Measurements from ENCODE around the gene KLF5.
A peak's percentile ranks its signal among the peaks of the same experiment; 100 is the strongest.
"Not testable (repeated sequence)": the region's sequence is repeated elsewhere in the genome, so short reads cannot be mapped to it uniquely, and the experiment has no call there.

KLF5 gene

GRCh38 chr13:73088332-73088935 lies 29.6 kb downstream of the KLF5 start:
- DNase-seq (ENCODE audit: low read depth), result no peak

DNA sequence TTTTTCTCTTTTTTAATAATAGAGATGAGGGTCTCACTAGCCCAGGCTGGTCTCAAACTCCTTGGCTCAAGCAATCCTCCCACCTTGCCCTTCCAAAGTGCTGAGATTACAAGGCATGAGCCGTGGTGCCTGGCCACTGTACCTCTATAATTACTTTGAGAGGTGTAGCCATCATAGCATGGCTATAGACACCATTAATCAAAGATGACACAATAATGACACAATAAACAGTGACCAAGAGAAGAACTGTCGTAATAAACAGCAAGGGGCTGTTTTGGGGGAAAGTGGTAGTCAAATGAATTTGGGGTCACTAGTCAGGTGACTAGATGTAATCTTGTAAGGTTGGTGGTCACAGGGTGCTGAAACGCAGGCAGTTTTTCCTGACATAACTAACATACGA lies 30.4 kb downstream of the KLF5 start:
- no peak for DNase-seq (ENCODE audit: low read depth)

GRCh38 chr13:73090116-73090822 lies 31.5 kb downstream of the KLF5 start:
- peak; percentile 81 for DNase-seq (ENCODE audit: low read depth)

DNA sequence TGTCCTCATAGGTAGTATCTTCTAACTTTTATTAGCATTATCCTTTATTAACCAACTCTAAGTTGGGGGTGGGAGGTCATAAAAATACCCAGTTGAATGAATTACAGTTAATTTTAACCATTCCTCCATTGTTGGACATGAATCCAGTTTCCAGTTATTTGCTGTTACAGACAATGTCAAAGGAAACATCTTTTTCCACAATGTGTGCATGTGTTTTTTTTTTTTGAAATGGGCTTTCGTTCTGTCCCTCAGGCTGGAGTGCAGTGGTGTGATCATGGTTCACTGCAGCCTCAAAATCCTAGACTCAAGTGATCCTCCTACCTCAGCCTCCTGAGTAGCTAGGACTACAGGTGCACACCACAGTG lies 32.0 kb downstream of the KLF5 start:
- no peak for DNase-seq (ENCODE audit: low read depth)

- DNase-seq (ENCODE audit: low read depth), result no peak
Observed at GRCh38 chr13:73092829-73093228, 34.0 kb downstream of the KLF5 start.

- DNase-seq (ENCODE audit: low read depth), result peak; percentile 23
Observed at GRCh38 chr13:73096173-73096572, 37.4 kb downstream of the KLF5 start.

DNA sequence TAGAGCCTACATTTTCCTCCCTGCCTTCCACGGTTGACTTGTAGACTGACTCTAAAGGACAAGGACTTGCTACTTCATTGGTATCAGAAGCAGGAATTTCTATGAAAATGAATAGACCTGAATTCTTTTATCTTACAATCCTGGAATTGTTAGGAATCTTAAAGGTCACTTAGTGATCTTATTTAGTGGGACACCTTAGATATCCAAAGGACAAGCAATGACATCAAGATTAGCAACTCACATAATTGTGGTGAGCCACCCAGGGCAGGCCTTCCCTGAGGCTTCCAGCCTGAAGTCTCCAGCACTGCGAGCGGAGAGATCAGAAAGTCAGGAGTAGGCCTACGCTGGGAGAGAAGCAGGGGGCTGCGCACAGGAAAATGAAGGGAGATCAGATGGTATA lies 37.8 kb downstream of the KLF5 start:
- DNase-seq (ENCODE audit: low read depth), result no peak

- DNase-seq (ENCODE audit: low read depth), result not testable (repeated sequence)
Observed at GRCh38 chr13:73100781-73101180, 42.0 kb downstream of the KLF5 start.

GRCh38 chr13:73101351-73102007 lies 42.7 kb downstream of the KLF5 start:
- DNase-seq (ENCODE audit: low read depth), result no peak

- DNase-seq (ENCODE audit: low read depth), result no peak
Observed at GRCh38 chr13:73103238-73103637, 44.4 kb downstream of the KLF5 start.

- DNase-seq (ENCODE audit: low read depth), result no peak
Observed at GRCh38 chr13:73106513-73107178, 47.8 kb downstream of the KLF5 start.

GRCh38 chr13:73107481-73107880 lies 48.7 kb downstream of the KLF5 start:
- no peak for DNase-seq (ENCODE audit: low read depth)

GRCh38 chr13:73107970-73108369 lies 49.2 kb downstream of the KLF5 start:
- no peak for DNase-seq (ENCODE audit: low read depth)

- no peak for DNase-seq (ENCODE audit: low read depth)
Observed at GRCh38 chr13:73109288-73109899, 50.6 kb downstream of the KLF5 start.

DNA sequence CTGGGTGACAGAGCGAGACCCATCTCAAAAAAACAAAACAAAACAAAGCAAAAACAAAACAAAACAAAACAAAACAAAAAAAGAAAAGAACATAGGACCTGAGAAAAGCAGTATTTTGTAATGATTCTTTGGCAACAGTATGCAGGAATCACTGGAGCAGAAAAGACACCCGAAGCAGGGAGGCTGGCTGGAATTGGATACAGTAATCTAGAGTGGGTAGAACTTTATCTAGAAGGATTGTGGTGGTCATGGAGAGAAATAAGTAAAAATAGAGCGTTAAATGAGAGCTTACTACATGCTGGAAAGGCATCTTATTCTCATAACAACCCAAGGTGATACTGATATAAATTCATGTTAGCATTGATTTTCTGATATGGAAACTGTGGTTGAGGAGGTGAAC lies 51.2 kb downstream of the KLF5 start:
- no peak for DNase-seq (ENCODE audit: low read depth)

DNA sequence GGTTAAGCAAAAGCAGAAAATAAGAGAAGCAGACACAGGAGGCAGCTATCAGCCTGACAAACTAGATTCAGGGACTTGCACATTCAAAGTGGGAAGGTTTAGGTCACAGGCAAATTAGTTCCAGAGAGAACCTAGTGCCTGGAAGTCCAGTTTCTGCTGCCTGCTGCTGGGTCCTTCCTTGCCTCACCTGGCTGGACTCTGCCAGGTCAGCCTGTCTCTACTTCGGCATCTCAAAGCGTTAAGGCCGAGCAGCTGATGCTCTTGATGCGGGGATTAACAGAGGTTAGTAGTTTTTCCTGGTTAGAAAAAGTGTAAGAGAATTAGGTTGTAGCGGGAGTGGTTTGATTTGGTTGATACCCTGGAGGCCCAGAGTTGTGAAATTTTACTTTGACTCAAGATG lies 52.0 kb downstream of the KLF5 start:
- DNase-seq (ENCODE audit: low read depth), result no peak

DNA sequence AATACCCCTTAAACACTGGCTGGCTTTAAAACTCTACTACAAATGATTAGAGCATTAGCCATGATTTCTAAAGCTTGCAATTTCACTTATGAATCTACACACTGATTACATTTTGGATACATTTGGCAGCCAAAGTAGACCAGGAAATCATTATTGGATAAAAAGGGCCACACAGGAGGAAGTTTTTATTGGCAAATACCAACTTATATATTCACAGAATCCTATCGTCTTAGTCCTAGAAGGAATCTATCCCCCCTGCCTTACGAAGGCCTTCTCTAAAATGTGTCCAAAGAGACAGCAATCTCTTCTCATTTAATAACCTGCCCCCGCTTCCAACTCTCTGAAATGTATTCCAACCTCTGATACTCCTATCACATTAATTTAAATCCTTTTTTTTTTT lies 52.5 kb downstream of the KLF5 start:
- DNase-seq (ENCODE audit: low read depth), result peak; percentile 42

GRCh38 chr13:73119612-73120011 lies 60.8 kb downstream of the KLF5 start:
- no peak for DNase-seq (ENCODE audit: low read depth)

Measured in EH (cell line).